B cell (primary cell): ENCODE measurements around the gene HEXD. TPM values are rescaled to one million over a fixed set of nuclear protein-coding genes. Genes with fewer than 3 reads are reported as not detected.

Experiments used
- ATAC-seq: fragments of 200-7000 bp; cut with Tn5 transposase; one replicate; pipeline ENCODE4 v1.10.0; 2021; ENCODE audit warnings: low read depth, mild to moderate bottlenecking, moderate number of reproducible peaks, moderate library complexity
- CTCF ChIA-PET: fragments of 350-600 bp; sonication (Branson Sonifier 250); formaldehyde crosslinking; loops from one replicate; lab custom pipeline; 2021; ENCODE audit warnings: antibody characterized with exemption, inconsistent platforms; lab: Charles Lee
- POLR2A ChIA-PET: fragments of 350-600 bp; sonication (Branson Sonifier 250); formaldehyde crosslinking; loops from one replicate; lab custom pipeline; 2021; ENCODE audit warnings: antibody characterized with exemption; lab: Charles Lee
- DNase-seq: peaks from one replicate; pipeline ENCODE4 v3.0.0; 2013
- H2AFZ ChIP-seq: 2 replicates; pipeline ENCODE4 v1.6.1; 2012; ENCODE audit warnings: mild to moderate bottlenecking, low read depth, low read length; ENCODE audit not compliant: insufficient read depth, poor library complexity, severe bottlenecking
- H3K27ac ChIP-seq, 2 donors: 1 replicate in 1 of 2; 2 replicates in 1 of 2; pipeline ENCODE4 v1.5.1; 2012 to 2013; ENCODE audit warnings: low read length in 2 of 2, mild to moderate bottlenecking in 2 of 2, moderate library complexity in 1 of 2
- H3K27me3 ChIP-seq, 4 experiments: fragments of 200-600 bp in 1 of 4; sonication (generic) in 1 of 4; replicated peaks in 1 of 4; 1 replicate in 2 of 4; 2 replicates in 2 of 4; pipeline versions ENCODE4 v1.6.1 to v1.7.0; 2013 to 2016; ENCODE audit warnings: low read length in 3 of 4, mild to moderate bottlenecking in 2 of 4, mixed read lengths in 1 of 4, moderate library complexity in 1 of 4; ENCODE audit not compliant: insufficient read depth in 4 of 4, control insufficient read depth in 3 of 4; ENCODE audit errors: control extremely low read depth in 1 of 4
- H3K36me3 ChIP-seq, 2 experiments: replicated peaks in 1 of 2; 1 replicate in 1 of 2; 2 replicates in 1 of 2; pipeline versions ENCODE4 v1.6.1 to v1.7.1; 2013; ENCODE audit warnings: low read length in 1 of 2; ENCODE audit not compliant: insufficient read depth in 2 of 2, control insufficient read depth in 1 of 2; ENCODE audit errors: control extremely low read depth in 1 of 2, extremely low read depth in 1 of 2
- H3K4me1 ChIP-seq, 2 donors: fragments of 200-600 bp in 1 of 2; sonication (generic) in 1 of 2; 1 replicate in 1 of 2; 2 replicates in 1 of 2; pipeline versions ENCODE4 v1.5.1 to v1.6.1; 2013 to 2017; ENCODE audit warnings: low read length in 2 of 2; ENCODE audit not compliant: control insufficient read depth in 2 of 2, insufficient read depth in 2 of 2
- H3K4me2 ChIP-seq: replicated peaks from 2 replicates; pipeline ENCODE3; 2012; ENCODE audit warnings: mild to moderate bottlenecking, low read depth, low read length; ENCODE audit not compliant: poor library complexity, severe bottlenecking
- H3K4me3 ChIP-seq, 5 experiments: fragments of 200-600 bp in 1 of 5; sonication (generic) in 1 of 5; 1 replicate in 3 of 5; 2 replicates in 2 of 5; pipeline versions ENCODE4 v1.5.1 to v1.7.0; 2011 to 2016; ENCODE audit warnings: low read length in 4 of 5, mild to moderate bottlenecking in 4 of 5, low read depth in 2 of 5, control low read depth in 1 of 5, moderate library complexity in 1 of 5; ENCODE audit not compliant: insufficient read depth in 1 of 5; ENCODE audit errors: control extremely low read depth in 1 of 5, extremely low read depth in 1 of 5
- H3K79me2 ChIP-seq: fragments of 200-600 bp; sonication (generic); one replicate; pipeline ENCODE4 v1.6.0; 2016; ENCODE audit warnings: low read length; ENCODE audit not compliant: control insufficient read depth, insufficient read depth
- H3K9ac ChIP-seq: fragments of 200-600 bp; sonication (generic); 2 replicates; pipeline ENCODE4 v1.6.1; 2017; ENCODE audit warnings: mild to moderate bottlenecking, low read length, moderate library complexity
- H3K9me3 ChIP-seq, 3 donors: one replicate each; pipeline versions ENCODE4 v1.6.1 to v1.7.1; 2013; ENCODE audit warnings: low read length in 2 of 3; ENCODE audit not compliant: control insufficient read depth in 2 of 3, insufficient read depth in 1 of 3; ENCODE audit errors: control extremely low read depth in 1 of 3
- H4K20me1 ChIP-seq: 2 replicates; pipeline ENCODE4 v1.6.0; 2012; ENCODE audit warnings: mild to moderate bottlenecking, low read length; ENCODE audit not compliant: insufficient read depth, control insufficient read depth, poor library complexity, severe bottlenecking
- H3K27ac Mint-ChIP-seq: one replicate; pipeline ENCODE4 v1.8.0; 2021; ENCODE audit warnings: mixed read lengths
- H3K27me3 Mint-ChIP-seq: one replicate; pipeline ENCODE4 v1.8.0; 2021; ENCODE audit warnings: mixed read lengths
- H3K4me1 Mint-ChIP-seq: one replicate; pipeline ENCODE4 v1.8.0; 2021; ENCODE audit warnings: mixed read lengths
- H3K4me3 Mint-ChIP-seq: one replicate; pipeline ENCODE4 v1.8.0; 2021; ENCODE audit warnings: mixed read lengths
- H3K9me3 Mint-ChIP-seq: one replicate; pipeline ENCODE4 v1.8.0; 2022; ENCODE audit warnings: mixed read lengths; ENCODE audit not compliant: insufficient read depth
- CTCF ChIP-seq: fragments of 200-600 bp; IDR thresholded peaks from one replicate; pipeline ENCODE4 v1.8.0; 2022; ENCODE audit warnings: antibody characterized with exemption, mild to moderate bottlenecking
- EZH2 ChIP-seq: IDR thresholded peaks from 2 replicates; pipeline ENCODE4 v1.6.1; 2012; ENCODE audit warnings: borderline replicate concordance, low read depth, mild to moderate bottlenecking, moderate library complexity, low read length; ENCODE audit not compliant: insufficient read depth, poor library complexity, severe bottlenecking
- WGBS: methylation state at CpG from one replicate; pipeline ENCODE4 v1.1.5; 2013; ENCODE audit warnings: missing lambda C conversion rate; ENCODE audit not compliant: insufficient coverage; 5-methylcytosine and 5-hydroxymethylcytosine counted together
- intact Hi-C: fragments of 100-400 bp; cut with micrococcal nuclease; formaldehyde crosslinking; loops from one replicate; pipeline ENCODE4 v1.10.0; 2022
- polyA plus RNA-seq: library from polyadenylated mRNA; depleted of rRNA; stranded (reverse); fragments of >200 nt; gene quantifications from 2 replicates; pipeline ENCODE4 v1.2.3, GENCODE V29; 2012
- total RNA-seq, 2 donors: library from RNA; stranded (reverse); fragments of 120-200 nt in 1 of 2; gene quantifications; 1 replicate in 1 of 2; 2 replicates in 1 of 2; pipeline versions ENCODE4 v1.2.3 to v1.2.4, GENCODE V29; 2013 to 2022

HEXD gene
- total and polyA plus RNA-seq, 2 donors (not counting 1 experiment from before 2014, with no cell fraction given) = 128 to 317 TPM

GRCh38 chr17:82399601-82400101 is 18.5 kb upstream of the HEXD start:
- Mint-ChIP-seq H3K4me3 (no peak overlapping the region), H3K27me3 (no peaks in the 10 kb centered on the region), H3K27ac (no peak overlapping the region), H3K9me3 (no peaks in the 10 kb centered on the region), H3K4me1 (peaks cover 10% of the 10 kb centered on the region)
- H3K9me3 ChIP-seq = no peaks in the 10 kb centered on the region
- POLR2A ChIA-PET = interaction anchor here (1.3 kb wide), 1 partner anchor 98 kb away, joined by 4 read pairs; no protein-coding TSS in a partner anchor
- no peak overlapping the region for H3K9ac ChIP-seq
- CTCF ChIA-PET = no interaction called here
- TF ChIP-seq EZH2 = no peak
- no peak for TF ChIP-seq CTCF
- H3K4me2 ChIP-seq = no peak overlapping the region
- intact Hi-C loops = no loop called here
- no peak for ATAC-seq
- H3K27ac ChIP-seq = no peak overlapping the region
- H2AFZ ChIP-seq = no peak overlapping the region
- 94% methylated on average over 16 of the region's 18 CpGs for WGBS
- no peak overlapping the region for H3K4me3 ChIP-seq
- no peak for DNase-seq
- peaks cover 8 to 14% of the 10 kb centered on the region in 2 donors for H3K4me1 ChIP-seq
- no peaks in the 10 kb centered on the region for H3K79me2 ChIP-seq
- H4K20me1 ChIP-seq = no peaks in the 10 kb centered on the region
- H3K27me3 ChIP-seq = no peaks in the 10 kb centered on the region
- H3K36me3 ChIP-seq = peaks cover 2 to 19% of the 10 kb centered on the region in 2 experiments

GRCh38 chr17:82400206-82400605 is 17.9 kb upstream of the HEXD start:
- no peak overlapping the region for H2AFZ ChIP-seq
- no peaks in the 10 kb centered on the region for H4K20me1 ChIP-seq
- no peak for TF ChIP-seq CTCF
- no peak for TF ChIP-seq EZH2
- H3K27ac ChIP-seq = no peak overlapping the region
- no peaks in the 10 kb centered on the region for H3K79me2 ChIP-seq
- H3K4me2 ChIP-seq = no peak overlapping the region
- peak overlapping the region; percentile 30 for H3K4me3 Mint-ChIP-seq
- no peak for DNase-seq
- WGBS = 79% methylated on average over 3 of the region's 7 CpGs
- no peaks in the 10 kb centered on the region for H3K27me3 Mint-ChIP-seq
- no peaks in the 10 kb centered on the region for H3K9me3 ChIP-seq
- H3K4me1 Mint-ChIP-seq = peaks cover 10% of the 10 kb centered on the region
- no peak overlapping the region for H3K9ac ChIP-seq
- no peaks in the 10 kb centered on the region for H3K27me3 ChIP-seq
- POLR2A ChIA-PET = interaction anchor here (1.3 kb wide), 1 partner anchor 98 kb away, joined by 4 read pairs; no protein-coding TSS in a partner anchor
- CTCF ChIA-PET = no interaction called here
- H3K36me3 ChIP-seq = peaks cover 2 to 19% of the 10 kb centered on the region in 2 experiments
- H3K27ac Mint-ChIP-seq = no peak overlapping the region
- no peak for ATAC-seq
- no peaks in the 10 kb centered on the region for H3K9me3 Mint-ChIP-seq
- intact Hi-C loops = no loop called here
- H3K4me1 ChIP-seq = peaks cover 8 to 14% of the 10 kb centered on the region in 2 donors
- H3K4me3 ChIP-seq = no peak overlapping the region
